Liver (tissue), 3 donors: Measurements from ENCODE around the gene CIB4.

Source experiments
- EGR1 ChIP-seq, 2 donors: IDR thresholded peaks; 2 replicates each; pipeline ENCODE4 v1.6.1; 2016 to 2018; ENCODE audit warnings: antibody characterized with exemption in 2 of 2, low read depth in 2 of 2
- GABPA ChIP-seq, 2 donors: IDR thresholded peaks in 1 of 2; conservative IDR thresholded peaks in 1 of 2; 2 replicates each; pipeline ENCODE4 v1.6.1; 2016; ENCODE audit warnings: antibody characterized with exemption in 2 of 2, mild to moderate bottlenecking in 1 of 2, moderate library complexity in 1 of 2
- HNF4G ChIP-seq: IDR thresholded peaks from 2 replicates; pipeline ENCODE4 v1.6.1; 2016; ENCODE audit warnings: antibody characterized with exemption
- JUND ChIP-seq, 2 donors: IDR thresholded peaks; 2 replicates each; pipeline ENCODE4 v1.6.1; 2016; ENCODE audit warnings: antibody characterized with exemption in 2 of 2
- RAD21 ChIP-seq, 2 donors: IDR thresholded peaks; 2 replicates each; pipeline ENCODE4 v1.6.1; 2016; ENCODE audit warnings: antibody characterized with exemption in 2 of 2, mild to moderate bottlenecking in 2 of 2
- TAF1 ChIP-seq: conservative IDR thresholded peaks from 2 replicates; pipeline ENCODE4 v1.6.1; 2016; ENCODE audit warnings: antibody characterized with exemption, mild to moderate bottlenecking
- TF ChIP-seq, protein P1 (sequence below): fragments of 150-350 bp; IDR thresholded peaks from 2 replicates; pipeline ENCODE4 v1.5.1; 2017; ENCODE audit warnings: improper control_type of control experiment, low read depth, low read length; ENCODE audit not compliant: missing input control
- TF ChIP-seq, protein P2 (sequence below): IDR thresholded peaks from 2 replicates; pipeline ENCODE4 v1.6.1; 2016; ENCODE audit warnings: antibody characterized with exemption, mild to moderate bottlenecking
- TF ChIP-seq, protein P3 (sequence below): IDR thresholded peaks from 2 replicates; pipeline ENCODE4 v1.6.1; 2016; ENCODE audit warnings: antibody characterized with exemption
- donor health status: healthy.
- donor health status: healthy.

DNA sequence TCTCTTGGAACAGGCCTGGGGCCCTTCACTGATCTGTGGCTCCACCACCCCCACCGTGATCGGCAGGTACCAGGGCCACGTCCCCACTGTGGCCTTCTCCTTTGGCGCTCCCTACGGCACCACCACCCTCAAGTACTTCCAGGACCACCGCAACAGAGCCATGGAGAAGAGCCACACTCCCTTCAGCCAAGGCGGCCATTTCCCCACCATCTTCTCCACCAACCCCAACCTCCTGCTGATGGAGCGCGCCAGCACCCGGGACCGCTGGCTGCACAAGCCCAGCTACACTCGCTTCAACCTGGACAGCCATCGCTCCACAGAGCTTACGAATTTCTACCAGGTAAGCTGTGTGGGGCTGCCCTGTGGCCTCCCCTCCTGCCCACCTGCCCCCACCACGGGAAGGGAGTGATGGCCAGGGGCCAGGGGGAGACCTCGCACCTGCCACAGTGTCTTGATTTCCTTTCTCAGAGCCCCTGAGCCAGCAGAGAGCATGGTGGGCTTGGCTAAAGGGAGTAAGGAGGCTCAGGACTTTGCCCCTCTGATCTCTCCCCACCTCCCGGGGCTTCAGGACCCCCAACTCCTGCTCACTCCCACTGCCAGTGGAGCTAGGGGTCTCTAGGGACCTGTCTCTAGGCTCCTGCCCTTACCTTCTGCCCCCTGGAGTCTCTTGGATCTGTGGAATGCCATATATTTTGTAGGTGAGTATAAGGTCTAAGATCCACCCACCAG lies 65.2 kb downstream of the CIB4 start:
- no peak for TF ChIP-seq HNF4G
- TF ChIP-seq, protein P1, sequence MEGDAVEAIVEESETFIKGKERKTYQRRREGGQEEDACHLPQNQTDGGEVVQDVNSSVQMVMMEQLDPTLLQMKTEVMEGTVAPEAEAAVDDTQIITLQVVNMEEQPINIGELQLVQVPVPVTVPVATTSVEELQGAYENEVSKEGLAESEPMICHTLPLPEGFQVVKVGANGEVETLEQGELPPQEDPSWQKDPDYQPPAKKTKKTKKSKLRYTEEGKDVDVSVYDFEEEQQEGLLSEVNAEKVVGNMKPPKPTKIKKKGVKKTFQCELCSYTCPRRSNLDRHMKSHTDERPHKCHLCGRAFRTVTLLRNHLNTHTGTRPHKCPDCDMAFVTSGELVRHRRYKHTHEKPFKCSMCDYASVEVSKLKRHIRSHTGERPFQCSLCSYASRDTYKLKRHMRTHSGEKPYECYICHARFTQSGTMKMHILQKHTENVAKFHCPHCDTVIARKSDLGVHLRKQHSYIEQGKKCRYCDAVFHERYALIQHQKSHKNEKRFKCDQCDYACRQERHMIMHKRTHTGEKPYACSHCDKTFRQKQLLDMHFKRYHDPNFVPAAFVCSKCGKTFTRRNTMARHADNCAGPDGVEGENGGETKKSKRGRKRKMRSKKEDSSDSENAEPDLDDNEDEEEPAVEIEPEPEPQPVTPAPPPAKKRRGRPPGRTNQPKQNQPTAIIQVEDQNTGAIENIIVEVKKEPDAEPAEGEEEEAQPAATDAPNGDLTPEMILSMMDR, result no peak
- no peak for TF ChIP-seq RAD21 (IDR thresholded peaks at IDR 0.05)
- TF ChIP-seq GABPA (IDR thresholded peaks at IDR 0.05 in 1 of 2, conservative IDR thresholded peaks at IDR 0.05 in 1 of 2), result no peak
- TF ChIP-seq, protein P2, sequence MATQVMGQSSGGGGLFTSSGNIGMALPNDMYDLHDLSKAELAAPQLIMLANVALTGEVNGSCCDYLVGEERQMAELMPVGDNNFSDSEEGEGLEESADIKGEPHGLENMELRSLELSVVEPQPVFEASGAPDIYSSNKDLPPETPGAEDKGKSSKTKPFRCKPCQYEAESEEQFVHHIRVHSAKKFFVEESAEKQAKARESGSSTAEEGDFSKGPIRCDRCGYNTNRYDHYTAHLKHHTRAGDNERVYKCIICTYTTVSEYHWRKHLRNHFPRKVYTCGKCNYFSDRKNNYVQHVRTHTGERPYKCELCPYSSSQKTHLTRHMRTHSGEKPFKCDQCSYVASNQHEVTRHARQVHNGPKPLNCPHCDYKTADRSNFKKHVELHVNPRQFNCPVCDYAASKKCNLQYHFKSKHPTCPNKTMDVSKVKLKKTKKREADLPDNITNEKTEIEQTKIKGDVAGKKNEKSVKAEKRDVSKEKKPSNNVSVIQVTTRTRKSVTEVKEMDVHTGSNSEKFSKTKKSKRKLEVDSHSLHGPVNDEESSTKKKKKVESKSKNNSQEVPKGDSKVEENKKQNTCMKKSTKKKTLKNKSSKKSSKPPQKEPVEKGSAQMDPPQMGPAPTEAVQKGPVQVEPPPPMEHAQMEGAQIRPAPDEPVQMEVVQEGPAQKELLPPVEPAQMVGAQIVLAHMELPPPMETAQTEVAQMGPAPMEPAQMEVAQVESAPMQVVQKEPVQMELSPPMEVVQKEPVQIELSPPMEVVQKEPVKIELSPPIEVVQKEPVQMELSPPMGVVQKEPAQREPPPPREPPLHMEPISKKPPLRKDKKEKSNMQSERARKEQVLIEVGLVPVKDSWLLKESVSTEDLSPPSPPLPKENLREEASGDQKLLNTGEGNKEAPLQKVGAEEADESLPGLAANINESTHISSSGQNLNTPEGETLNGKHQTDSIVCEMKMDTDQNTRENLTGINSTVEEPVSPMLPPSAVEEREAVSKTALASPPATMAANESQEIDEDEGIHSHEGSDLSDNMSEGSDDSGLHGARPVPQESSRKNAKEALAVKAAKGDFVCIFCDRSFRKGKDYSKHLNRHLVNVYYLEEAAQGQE, result no peak
- TF ChIP-seq, protein P3, sequence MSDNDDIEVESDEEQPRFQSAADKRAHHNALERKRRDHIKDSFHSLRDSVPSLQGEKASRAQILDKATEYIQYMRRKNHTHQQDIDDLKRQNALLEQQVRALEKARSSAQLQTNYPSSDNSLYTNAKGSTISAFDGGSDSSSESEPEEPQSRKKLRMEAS, result no peak
- TF ChIP-seq TAF1, result no peak
- no peak for TF ChIP-seq EGR1 (IDR thresholded peaks at IDR 0.05; ENCODE audit: low read depth in 2 of 2)
- no peak for TF ChIP-seq JUND (IDR thresholded peaks at IDR 0.05)
